ENCODE results near the gene GASK1B.

DNA sequence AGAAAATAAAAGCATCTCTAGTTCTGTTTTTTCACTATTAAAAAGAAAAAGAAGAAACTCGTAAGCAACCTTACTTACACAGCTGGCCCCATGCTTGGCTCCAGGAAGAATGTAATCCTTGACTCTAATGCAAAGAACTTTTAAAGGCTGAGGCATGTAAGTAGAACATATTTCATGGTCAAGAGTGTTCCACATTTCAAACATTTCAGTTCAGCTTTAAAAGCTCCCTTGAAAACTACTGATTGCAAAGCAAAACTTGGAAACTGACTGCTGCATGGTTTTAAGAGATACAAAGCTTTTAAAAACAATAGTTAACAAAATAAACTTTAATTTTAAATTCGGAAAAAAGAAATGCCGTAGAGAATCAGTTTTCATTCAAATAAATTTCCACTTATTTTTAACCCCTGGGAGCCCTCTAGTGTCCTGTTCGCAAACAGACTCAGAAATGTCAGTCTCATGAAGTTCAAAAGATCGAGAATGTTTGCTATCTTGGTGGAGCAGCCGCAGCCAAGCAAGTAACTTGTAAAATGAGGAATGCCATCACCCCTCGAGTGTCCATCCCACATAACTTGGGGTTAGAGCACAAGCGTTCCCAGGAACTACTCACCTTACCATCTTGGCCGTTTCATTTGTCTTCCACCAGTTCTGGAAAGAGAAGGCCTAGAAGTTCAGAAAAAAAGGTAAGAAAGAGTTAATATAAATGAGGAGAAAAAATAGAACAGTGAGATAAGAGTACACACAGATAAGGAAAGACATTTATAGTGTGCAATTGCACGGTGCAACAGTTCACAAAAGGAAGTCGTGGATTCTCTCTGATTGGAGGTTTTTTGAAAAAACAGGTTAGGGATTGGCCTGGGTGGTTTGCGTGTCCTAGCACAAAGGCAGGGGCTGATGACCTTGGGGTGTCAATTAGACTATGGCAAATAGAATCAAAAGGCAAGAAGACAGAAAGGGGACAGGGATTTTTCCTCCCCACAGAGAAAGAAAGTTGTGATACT, at the start of gene GASK1B:
- peak; percentile 8 to 48 (median 33) for TF ChIP-seq CTCF (IDR thresholded peaks at IDR 0.05 in 4 of 5, conservative IDR thresholded peaks at IDR 0.05 in 1 of 5)
- TF ChIP-seq POLR2A (IDR thresholded peaks at IDR 0.05), result no peak

Data from gastrocnemius medialis (tissue), 4 donors.